WTC11 (cell line): ENCODE results near the gene SHKBP1. TPM values are rescaled to one million over a fixed set of nuclear protein-coding genes. Genes with fewer than 3 reads are reported as not detected.

Experiments
- ATAC-seq: fragments of 200-7000 bp; cut with Tn5 transposase; 2 replicates; pipeline ENCODE4 v1.10.0; 2021; ENCODE audit warnings: mild to moderate bottlenecking, moderate library complexity
- CTCF ChIA-PET: fragments of 300-600 bp; sonication (Branson Sonifier 250); formaldehyde crosslinking; loops from one replicate; lab custom pipeline; 2021; ENCODE audit warnings: antibody characterized with exemption; lab: Charles Lee
- POLR2A ChIA-PET: fragments of 350-600 bp; sonication (Branson Sonifier 250); formaldehyde crosslinking; loops from one replicate; lab custom pipeline; 2021; ENCODE audit warnings: antibody characterized with exemption; lab: Charles Lee
- DNase-seq: peaks from one replicate; pipeline ENCODE4 v3.0.0; 2021; ENCODE audit warnings: low spot score
- H3K27ac Mint-ChIP-seq: 2 replicates; pipeline ENCODE4 v1.8.0; 2021; ENCODE audit warnings: mixed read lengths
- H3K27me3 Mint-ChIP-seq: 2 replicates; pipeline ENCODE4 v1.8.0; 2021; ENCODE audit warnings: low read depth, mild to moderate bottlenecking, moderate library complexity, mixed read lengths
- H3K36me3 Mint-ChIP-seq: 2 replicates; pipeline ENCODE4 v1.8.0; 2021; ENCODE audit warnings: mixed read lengths
- H3K4me1 Mint-ChIP-seq: 2 replicates; pipeline ENCODE4 v1.8.0; 2022; ENCODE audit warnings: mixed read lengths
- H3K4me3 Mint-ChIP-seq: 2 replicates; pipeline ENCODE4 v1.8.0; 2021; ENCODE audit warnings: mild to moderate bottlenecking, moderate library complexity, mixed read lengths
- H3K9me3 Mint-ChIP-seq: 2 replicates; pipeline ENCODE4 v1.8.0; 2021; ENCODE audit warnings: mixed read lengths
- CBFB ChIP-seq: sonication (generic); formaldehyde crosslinking; IDR thresholded peaks from 2 replicates; pipeline ENCODE4 v1.8.1; 2022; ENCODE audit warnings: mild to moderate bottlenecking, low read depth, missing genetic modification reagents
- CREB1 ChIP-seq: sonication (generic); formaldehyde crosslinking; IDR thresholded peaks from 2 replicates; pipeline ENCODE4 v1.8.0; 2023; ENCODE audit warnings: mild to moderate bottlenecking, missing genetic modification reagents
- FOXP1 ChIP-seq: sonication (generic); formaldehyde crosslinking; IDR thresholded peaks from 2 replicates; pipeline ENCODE4 v1.8.0; 2022; ENCODE audit warnings: missing genetic modification reagents, mild to moderate bottlenecking, moderate library complexity, borderline replicate concordance
- MXD4 ChIP-seq: fragments of 250-450 bp; sonication (Bioruptor Pico); IDR thresholded peaks from 2 replicates; pipeline ENCODE4 v1.8.0; 2021; ENCODE audit warnings: mild to moderate bottlenecking, moderate library complexity, borderline replicate concordance
- SOX15 ChIP-seq: fragments of 250-450 bp; sonication (Bioruptor Pico); IDR thresholded peaks from 2 replicates; pipeline ENCODE4 v1.9.0; 2021; ENCODE audit warnings: mild to moderate bottlenecking
- TCF7 ChIP-seq: sonication (generic); formaldehyde crosslinking; IDR thresholded peaks from 2 replicates; pipeline ENCODE4 v1.8.0; 2022; ENCODE audit warnings: mild to moderate bottlenecking, low read depth, missing genetic modification reagents, moderate library complexity
- TP53 ChIP-seq: sonication (generic); formaldehyde crosslinking; IDR thresholded peaks from 2 replicates; pipeline ENCODE4 v1.8.1; 2023; ENCODE audit warnings: mild to moderate bottlenecking, missing genetic modification reagents
- ZNF263 ChIP-seq: sonication (generic); formaldehyde crosslinking; IDR thresholded peaks from 2 replicates; pipeline ENCODE4 v1.8.1; 2022; ENCODE audit warnings: low read depth, mild to moderate bottlenecking, moderate library complexity, missing genetic modification reagents
- total RNA-seq: library from RNA; stranded (reverse); gene quantifications from 3 replicates; pipeline ENCODE4 v1.2.3, GENCODE V29; 2021
- TF ChIP-seq, protein P1 (sequence below): fragments of 250-450 bp; sonication (Bioruptor Pico); IDR thresholded peaks from 2 replicates; pipeline ENCODE4 v2.1.2; 2022; ENCODE audit warnings: mild to moderate bottlenecking, moderate library complexity
- TF ChIP-seq, protein P2 (sequence below): fragments of 250-450 bp; sonication (Bioruptor Pico); IDR thresholded peaks from 2 replicates; pipeline ENCODE4 v1.9.0; 2021; ENCODE audit warnings: moderate library complexity, mild to moderate bottlenecking, inconsistent platforms, borderline replicate concordance
- TF ChIP-seq, protein P3 (sequence below): fragments of 250-450 bp; sonication (Bioruptor Pico); IDR thresholded peaks from 2 replicates; pipeline ENCODE4 v1.9.0; 2021; ENCODE audit warnings: mild to moderate bottlenecking

The SHKBP1 gene
- total RNA-seq, 1 experiment from 2014 or later = 71.7 TPM

DNA sequence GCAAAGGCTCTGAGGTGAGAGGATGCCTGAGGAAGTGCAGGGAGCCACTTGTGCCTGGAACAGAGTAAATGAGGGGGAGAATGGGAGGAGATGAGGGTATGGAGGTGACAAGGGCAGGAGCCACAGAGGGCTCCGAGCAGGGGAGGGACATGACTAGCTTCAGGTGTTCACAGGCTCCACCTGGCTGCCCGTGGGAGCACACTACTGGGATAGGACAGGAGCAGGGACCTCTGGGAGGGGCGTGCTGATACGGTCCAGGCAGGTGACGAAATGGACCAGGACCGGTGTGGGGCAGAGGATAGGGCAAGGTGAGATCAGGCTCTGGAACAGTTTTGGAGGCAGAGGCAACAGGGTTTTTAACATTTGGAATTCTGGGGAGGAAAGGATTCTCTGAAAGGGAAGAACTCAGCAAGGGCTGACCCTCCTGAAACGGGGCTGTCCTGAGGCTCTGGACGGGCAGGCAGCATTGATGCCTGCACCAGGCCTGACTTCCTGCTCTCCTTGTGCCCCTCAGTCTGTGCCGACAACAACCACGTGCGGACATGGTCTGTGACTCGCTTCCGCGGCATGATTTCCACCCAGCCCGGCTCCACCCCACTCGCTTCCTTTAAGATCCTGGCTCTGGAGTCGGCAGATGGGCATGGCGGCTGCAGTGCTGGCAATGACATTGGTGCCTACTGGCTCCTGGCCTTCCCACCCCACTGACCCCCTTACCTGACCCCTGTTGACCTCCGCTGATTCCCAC lies 11.6 kb downstream of the SHKBP1 start (continued):
- TF ChIP-seq SOX15 (CRISPR knock-in tag) (no peak), ZNF263 (no peak), CBFB (CRISPR knock-in tag) (no peak)

DNA sequence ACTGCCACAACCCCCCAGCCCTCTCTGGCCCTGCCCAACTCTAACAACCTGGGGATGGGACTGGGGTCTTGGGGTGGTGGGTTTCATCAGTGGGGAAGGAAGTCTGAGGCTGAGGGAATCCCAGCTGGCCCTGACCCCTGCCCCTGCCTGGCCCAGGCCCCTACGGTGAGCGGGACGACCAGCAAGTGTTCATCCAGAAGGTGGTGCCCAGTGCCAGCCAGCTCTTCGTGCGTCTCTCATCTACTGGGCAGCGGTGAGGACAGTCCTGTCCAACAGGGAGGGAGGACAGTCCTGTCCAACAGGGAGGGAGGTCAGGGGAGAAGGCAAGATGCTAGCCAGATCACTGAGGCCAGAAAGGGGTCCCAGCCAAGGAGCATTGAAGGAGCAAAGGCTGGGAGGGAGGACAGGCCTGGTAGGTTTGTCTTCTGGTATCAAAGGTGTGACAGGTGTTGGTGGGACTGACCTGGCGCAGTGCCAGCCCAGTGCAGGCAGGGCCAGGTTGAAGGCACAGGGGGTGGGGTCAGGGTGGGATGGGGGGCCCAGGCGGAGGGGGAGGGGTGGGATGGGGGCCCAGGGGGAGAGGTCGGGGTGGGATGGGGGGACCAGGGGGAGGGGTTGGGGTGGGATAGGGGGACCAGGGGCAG lies 12.4 kb downstream of the SHKBP1 start:
- peaks cover 28% of the 10 kb centered on the region for H3K36me3 Mint-ChIP-seq
- TF ChIP-seq CREB1 (no peak), TP53 (CRISPR knock-in tag) (no peak), SOX15 (CRISPR knock-in tag) (no peak), MXD4 (CRISPR knock-in tag) (no peak), FOXP1 (no peak), TCF7 (CRISPR knock-in tag) (no peak)
- TF ChIP-seq, protein P1, sequence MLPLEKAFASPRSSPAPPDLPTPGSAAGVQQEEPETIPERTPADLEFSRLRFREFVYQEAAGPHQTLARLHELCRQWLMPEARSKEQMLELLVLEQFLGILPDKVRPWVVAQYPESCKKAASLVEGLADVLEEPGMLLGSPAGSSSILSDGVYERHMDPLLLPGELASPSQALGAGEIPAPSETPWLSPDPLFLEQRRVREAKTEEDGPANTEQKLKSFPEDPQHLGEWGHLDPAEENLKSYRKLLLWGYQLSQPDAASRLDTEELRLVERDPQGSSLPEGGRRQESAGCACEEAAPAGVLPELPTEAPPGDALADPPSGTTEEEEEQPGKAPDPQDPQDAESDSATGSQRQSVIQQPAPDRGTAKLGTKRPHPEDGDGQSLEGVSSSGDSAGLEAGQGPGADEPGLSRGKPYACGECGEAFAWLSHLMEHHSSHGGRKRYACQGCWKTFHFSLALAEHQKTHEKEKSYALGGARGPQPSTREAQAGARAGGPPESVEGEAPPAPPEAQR (CRISPR knock-in tag) = no peak
- TF ChIP-seq, protein P2, sequence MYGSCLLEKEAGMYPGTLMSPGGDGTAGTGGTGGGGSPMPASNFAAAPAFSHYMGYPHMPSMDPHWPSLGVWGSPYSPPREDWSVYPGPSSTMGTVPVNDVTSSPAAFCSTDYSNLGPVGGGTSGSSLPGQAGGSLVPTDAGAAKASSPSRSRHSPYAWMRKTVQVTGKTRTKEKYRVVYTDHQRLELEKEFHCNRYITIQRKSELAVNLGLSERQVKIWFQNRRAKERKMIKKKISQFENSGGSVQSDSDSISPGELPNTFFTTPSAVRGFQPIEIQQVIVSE = no peak
- no peak for DNase-seq
- ChIA-PET CTCF (interaction anchor here (1.0 to 1.7 kb wide), 3 partner anchors 11 to 14 kb away, joined by 3 to 7 read pairs (median 4); no protein-coding TSS in a partner anchor), POLR2A (no interaction called here)
- peaks cover under 1% of the 10 kb centered on the region for H3K4me1 Mint-ChIP-seq
- H3K9me3 Mint-ChIP-seq = 0 out of 2 replicates have a peak, but pooled peaks cover 3% of the 10 kb centered on the region
- peaks cover 5% of the 10 kb centered on the region; the same call in 1 of the 2 replicates for H3K27me3 Mint-ChIP-seq
- no peak overlapping the region for H3K27ac Mint-ChIP-seq
- ATAC-seq = no peak
- H3K4me3 Mint-ChIP-seq = no peak overlapping the region

DNA sequence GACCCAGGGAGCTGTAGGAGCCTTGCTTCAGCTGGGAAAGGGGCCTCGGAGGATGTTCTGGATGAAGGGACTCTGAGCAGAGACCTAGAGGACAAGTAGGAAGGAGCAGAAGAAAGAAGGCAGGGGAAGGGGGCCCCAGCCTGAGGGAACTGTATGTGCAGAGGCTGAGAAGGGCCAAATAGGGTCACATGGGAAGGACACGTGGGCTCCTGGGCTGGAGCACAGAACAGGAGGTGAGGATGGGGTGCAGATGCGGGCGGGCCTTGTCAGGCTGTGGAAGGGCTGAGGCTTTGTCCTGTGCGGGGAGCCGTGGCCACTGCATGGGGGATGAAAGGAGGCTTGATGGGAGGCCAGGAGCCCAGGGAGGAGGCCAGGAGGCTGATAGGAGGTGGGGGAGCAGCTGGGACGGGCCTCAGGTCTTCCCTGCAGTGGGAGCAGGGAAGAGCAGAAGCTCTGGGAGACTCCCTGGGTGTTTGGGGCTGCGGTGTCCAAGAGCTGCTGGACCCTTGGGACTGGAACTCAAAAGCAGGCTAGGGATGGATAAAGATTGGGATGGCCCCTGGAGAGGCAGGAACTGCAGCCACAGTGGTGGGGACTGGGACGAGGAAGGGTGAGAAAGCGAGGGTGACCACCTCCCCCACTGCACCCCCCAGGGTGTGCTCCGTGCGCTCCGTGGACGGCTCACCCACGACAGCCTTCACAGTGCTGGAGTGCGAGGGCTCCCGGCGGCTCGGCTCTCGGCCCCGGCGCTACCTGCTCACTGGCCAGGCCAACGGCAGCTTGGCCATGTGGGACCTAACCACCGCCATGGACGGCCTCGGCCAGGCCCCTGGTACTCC lies 13.1 kb downstream of the SHKBP1 start:
- H3K27ac Mint-ChIP-seq = no peak overlapping the region
- 0 out of 2 replicates have a peak, but pooled peaks cover 3% of the 10 kb centered on the region for H3K9me3 Mint-ChIP-seq
- ATAC-seq = no peak
- H3K27me3 Mint-ChIP-seq = peaks cover 11% of the 10 kb centered on the region
- no peak overlapping the region for H3K4me3 Mint-ChIP-seq
- ChIA-PET CTCF (interaction anchor here (0.7 to 1.4 kb wide), 2 partner anchors 41 to 60 kb away, joined by 3 to 4 read pairs; no protein-coding TSS in a partner anchor), POLR2A (interaction anchor here (0.6 kb wide), 1 partner anchor 85 kb away, joined by 3 read pairs; no protein-coding TSS in a partner anchor)
- DNase-seq = no peak
- peaks cover 8% of the 10 kb centered on the region for H3K4me1 Mint-ChIP-seq
- peaks cover 20% of the 10 kb centered on the region for H3K36me3 Mint-ChIP-seq
- TF ChIP-seq, protein P3, sequence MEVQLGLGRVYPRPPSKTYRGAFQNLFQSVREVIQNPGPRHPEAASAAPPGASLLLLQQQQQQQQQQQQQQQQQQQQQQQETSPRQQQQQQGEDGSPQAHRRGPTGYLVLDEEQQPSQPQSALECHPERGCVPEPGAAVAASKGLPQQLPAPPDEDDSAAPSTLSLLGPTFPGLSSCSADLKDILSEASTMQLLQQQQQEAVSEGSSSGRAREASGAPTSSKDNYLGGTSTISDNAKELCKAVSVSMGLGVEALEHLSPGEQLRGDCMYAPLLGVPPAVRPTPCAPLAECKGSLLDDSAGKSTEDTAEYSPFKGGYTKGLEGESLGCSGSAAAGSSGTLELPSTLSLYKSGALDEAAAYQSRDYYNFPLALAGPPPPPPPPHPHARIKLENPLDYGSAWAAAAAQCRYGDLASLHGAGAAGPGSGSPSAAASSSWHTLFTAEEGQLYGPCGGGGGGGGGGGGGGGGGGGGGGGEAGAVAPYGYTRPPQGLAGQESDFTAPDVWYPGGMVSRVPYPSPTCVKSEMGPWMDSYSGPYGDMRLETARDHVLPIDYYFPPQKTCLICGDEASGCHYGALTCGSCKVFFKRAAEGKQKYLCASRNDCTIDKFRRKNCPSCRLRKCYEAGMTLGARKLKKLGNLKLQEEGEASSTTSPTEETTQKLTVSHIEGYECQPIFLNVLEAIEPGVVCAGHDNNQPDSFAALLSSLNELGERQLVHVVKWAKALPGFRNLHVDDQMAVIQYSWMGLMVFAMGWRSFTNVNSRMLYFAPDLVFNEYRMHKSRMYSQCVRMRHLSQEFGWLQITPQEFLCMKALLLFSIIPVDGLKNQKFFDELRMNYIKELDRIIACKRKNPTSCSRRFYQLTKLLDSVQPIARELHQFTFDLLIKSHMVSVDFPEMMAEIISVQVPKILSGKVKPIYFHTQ (CRISPR knock-in tag) = no peak
